ENCODE data around the gene EFL1.

EFL1 gene

DNA sequence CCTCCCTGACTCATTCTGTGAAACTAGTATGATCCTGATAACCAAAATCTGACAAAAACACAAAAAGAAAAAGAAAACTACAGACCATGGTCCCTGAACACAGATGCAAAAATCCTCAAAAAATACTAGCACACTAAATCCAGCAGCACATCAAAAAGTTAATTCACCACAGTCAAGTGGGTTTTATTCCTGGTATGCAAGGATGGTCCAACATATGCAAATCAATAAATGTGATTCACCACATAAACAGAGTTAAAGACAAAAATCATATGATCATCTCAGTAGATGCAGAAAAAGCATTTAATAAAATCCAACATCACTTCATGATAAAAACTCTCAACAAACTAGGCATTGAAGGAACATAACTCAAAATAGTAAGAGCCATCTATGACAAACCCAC lies 12.9 kb upstream of the EFL1 start:
- TF ChIP-seq, protein P1, sequence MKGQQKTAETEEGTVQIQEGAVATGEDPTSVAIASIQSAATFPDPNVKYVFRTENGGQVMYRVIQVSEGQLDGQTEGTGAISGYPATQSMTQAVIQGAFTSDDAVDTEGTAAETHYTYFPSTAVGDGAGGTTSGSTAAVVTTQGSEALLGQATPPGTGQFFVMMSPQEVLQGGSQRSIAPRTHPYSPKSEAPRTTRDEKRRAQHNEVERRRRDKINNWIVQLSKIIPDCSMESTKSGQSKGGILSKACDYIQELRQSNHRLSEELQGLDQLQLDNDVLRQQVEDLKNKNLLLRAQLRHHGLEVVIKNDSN (IDR thresholded peaks at IDR 0.05): no peak
- TF ChIP-seq TAF1 (IDR thresholded peaks at IDR 0.05; ENCODE audit: low read depth) (no peak), ZBTB7A (IDR thresholded peaks at IDR 0.05; ENCODE audit: low read depth) (no peak), TCF12 (IDR thresholded peaks at IDR 0.05; ENCODE audit: low read depth) (no peak), NFIC (IDR thresholded peaks at IDR 0.05) (no peak), YY1 (IDR thresholded peaks at IDR 0.05; ENCODE audit: low read depth) (no peak), TEAD4 (IDR thresholded peaks at IDR 0.05) (no peak), CREB1 (IDR thresholded peaks at IDR 0.05; ENCODE audit: low read depth) (no peak), EP300 (IDR thresholded peaks at IDR 0.05; ENCODE audit: borderline replicate concordance) (no peak)
- TF ChIP-seq, protein P2, sequence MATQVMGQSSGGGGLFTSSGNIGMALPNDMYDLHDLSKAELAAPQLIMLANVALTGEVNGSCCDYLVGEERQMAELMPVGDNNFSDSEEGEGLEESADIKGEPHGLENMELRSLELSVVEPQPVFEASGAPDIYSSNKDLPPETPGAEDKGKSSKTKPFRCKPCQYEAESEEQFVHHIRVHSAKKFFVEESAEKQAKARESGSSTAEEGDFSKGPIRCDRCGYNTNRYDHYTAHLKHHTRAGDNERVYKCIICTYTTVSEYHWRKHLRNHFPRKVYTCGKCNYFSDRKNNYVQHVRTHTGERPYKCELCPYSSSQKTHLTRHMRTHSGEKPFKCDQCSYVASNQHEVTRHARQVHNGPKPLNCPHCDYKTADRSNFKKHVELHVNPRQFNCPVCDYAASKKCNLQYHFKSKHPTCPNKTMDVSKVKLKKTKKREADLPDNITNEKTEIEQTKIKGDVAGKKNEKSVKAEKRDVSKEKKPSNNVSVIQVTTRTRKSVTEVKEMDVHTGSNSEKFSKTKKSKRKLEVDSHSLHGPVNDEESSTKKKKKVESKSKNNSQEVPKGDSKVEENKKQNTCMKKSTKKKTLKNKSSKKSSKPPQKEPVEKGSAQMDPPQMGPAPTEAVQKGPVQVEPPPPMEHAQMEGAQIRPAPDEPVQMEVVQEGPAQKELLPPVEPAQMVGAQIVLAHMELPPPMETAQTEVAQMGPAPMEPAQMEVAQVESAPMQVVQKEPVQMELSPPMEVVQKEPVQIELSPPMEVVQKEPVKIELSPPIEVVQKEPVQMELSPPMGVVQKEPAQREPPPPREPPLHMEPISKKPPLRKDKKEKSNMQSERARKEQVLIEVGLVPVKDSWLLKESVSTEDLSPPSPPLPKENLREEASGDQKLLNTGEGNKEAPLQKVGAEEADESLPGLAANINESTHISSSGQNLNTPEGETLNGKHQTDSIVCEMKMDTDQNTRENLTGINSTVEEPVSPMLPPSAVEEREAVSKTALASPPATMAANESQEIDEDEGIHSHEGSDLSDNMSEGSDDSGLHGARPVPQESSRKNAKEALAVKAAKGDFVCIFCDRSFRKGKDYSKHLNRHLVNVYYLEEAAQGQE (IDR thresholded peaks at IDR 0.05; ENCODE audit: low read depth): no peak
- TF ChIP-seq, protein P3, sequence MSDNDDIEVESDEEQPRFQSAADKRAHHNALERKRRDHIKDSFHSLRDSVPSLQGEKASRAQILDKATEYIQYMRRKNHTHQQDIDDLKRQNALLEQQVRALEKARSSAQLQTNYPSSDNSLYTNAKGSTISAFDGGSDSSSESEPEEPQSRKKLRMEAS (IDR thresholded peaks at IDR 0.05): no peak

DNA sequence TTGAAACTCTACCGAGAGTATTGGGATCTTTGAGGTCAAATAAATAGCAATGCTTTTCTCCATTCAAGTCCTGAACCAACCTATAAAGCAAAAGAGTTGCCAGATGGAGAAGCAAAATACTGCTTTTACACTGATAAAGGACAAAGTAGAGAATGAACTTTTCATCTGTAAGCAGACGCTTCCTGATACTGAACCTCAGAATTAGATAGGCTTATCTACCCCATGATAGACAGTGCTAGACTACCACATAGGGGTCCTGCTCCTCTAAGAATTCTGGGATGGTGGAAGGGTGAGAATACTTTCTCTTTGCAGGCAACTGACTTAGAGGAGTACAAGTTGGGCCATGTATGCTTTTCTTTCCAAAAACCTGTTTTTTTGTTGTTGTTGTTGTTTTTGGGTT lies 9.6 kb upstream of the EFL1 start:
- no peak for TF ChIP-seq TEAD4 (IDR thresholded peaks at IDR 0.05)
- TF ChIP-seq YY1 (IDR thresholded peaks at IDR 0.05; ENCODE audit: low read depth): no peak
- TF ChIP-seq, protein P2 (IDR thresholded peaks at IDR 0.05; ENCODE audit: low read depth): no peak

DNA sequence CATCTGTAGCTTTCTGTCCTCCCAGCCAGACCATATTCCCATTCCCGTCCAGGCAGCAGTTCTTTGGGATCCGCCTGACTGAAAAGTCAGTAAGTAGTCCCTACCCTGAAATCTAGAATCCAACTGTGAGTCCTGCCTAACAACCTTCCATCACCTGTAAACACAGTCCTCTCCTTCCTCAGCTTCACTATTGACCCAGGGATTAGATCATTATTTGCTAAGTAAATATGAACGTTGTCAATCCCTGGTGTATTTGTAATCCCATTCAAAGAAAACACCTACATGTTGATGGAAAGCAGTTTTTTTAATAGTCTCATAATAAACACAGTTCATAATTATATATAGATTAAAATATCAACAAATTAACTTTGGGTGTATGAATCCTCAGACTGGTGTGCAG lies 816 bp upstream of the EFL1 start:
- no peak for TF ChIP-seq RAD21 (IDR thresholded peaks at IDR 0.05; ENCODE audit: low read depth)
- no peak for TF ChIP-seq TEAD4 (IDR thresholded peaks at IDR 0.05)

DNA sequence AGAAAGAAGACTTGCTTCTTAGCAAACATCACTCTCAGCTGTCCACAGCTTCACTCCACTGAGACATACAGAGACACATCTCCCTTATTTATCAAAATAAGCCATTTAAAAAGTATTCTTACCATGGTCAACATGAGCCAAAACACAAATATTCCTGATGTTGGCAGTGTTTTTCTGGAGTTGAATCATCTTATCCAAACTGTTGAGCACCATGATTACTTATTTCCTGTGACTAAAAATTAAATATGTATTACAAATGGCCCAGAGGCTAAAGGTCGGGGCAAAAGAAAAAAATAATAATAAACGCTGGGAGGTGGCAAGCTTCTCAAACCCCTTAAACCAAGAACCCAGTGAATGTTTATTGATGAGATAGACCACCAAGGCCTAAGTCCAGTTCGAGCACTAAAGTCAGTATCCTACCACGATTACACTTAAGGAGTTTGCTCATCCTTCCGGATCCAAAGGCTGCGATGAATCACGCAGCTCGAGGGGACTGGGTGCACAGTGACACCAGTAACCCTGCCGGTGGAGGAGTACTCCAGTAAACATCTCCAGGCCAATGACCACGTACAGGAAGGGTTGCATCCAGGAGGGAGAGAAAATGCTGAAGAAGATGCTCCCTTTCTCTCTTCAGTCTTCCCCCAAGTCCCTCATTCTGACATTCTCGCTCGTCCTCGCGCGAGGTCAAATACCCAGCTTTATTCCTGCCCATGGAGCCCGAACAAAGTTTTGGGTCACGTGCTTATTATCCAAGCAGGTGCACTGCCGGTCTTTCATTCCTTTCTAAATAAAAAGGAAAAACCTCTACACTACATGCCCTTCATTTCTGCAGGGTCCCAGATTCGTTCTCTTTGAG lies 740 bp downstream of the EFL1 start:
- TF ChIP-seq, protein P1 (IDR thresholded peaks at IDR 0.05): peak; percentile 84

DNA sequence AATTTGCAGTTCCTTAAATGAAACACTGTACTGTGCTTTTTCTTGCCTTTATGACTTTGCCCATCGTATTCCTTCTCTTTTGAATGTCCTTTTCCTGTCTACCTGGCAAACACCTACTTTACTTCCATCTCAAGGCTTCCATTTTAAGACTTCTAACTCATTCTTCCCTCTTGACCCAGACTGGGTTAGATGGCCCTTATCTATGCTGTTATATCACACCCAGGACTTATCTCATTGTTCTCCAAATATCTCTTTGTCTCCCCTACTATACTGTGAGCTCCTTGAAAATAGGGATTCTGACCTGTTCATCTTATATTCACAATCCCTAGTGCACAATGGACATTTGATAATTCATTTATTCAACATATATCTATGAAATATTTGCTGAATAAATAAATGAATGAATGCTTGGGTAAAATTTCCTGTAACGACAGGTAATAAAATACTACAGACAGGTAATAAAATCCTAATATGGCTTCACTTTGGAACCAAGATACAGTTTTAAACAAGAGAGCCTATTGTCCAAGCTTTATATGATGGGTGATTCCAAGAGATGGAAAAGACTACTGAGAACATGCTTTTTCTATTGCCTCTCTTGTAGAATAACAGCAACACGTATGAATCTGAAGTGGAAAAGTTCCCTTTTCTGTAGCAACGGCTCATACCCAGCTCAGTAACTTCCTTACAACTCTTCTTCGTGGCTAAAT lies 22.7 kb downstream of the EFL1 start:
- TF ChIP-seq, protein P3 (IDR thresholded peaks at IDR 0.05): no peak
- TF ChIP-seq TAF1 (IDR thresholded peaks at IDR 0.05; ENCODE audit: low read depth) (no peak), EGR1 (IDR thresholded peaks at IDR 0.05) (no peak), ZBTB7A (IDR thresholded peaks at IDR 0.05; ENCODE audit: low read depth) (no peak), EP300 (IDR thresholded peaks at IDR 0.05; ENCODE audit: borderline replicate concordance) (no peak), YY1 (IDR thresholded peaks at IDR 0.05; ENCODE audit: low read depth) (no peak), CEBPB (IDR thresholded peaks at IDR 0.05) (no peak), RAD21 (IDR thresholded peaks at IDR 0.05; ENCODE audit: low read depth) (no peak), TEAD4 (IDR thresholded peaks at IDR 0.05) (no peak)
- TF ChIP-seq, protein P1 (IDR thresholded peaks at IDR 0.05): no peak

DNA sequence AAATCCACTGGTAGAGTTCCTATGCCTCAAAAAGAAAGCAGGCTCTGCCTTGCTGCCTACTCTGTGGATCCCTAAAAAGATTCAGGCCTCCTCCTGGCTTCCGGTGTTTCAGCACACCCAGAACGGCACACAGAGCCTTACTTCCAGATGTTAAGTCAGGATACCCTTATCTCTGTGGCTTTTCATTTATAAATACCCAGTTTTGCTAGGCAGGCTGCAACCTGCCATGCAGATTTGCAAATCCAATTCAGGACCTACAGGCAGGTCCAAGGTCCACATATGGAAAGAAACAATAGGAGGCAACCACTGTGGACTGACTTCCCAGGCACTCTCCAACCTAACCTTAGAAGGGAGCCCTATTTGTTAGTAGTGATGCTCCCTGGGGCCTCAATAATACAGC lies 30.7 kb downstream of the EFL1 start:
- TF ChIP-seq, protein P2 (IDR thresholded peaks at IDR 0.05; ENCODE audit: low read depth): no peak
- TF ChIP-seq CEBPB (IDR thresholded peaks at IDR 0.05): no peak
- no peak for TF ChIP-seq FOXM1 (IDR thresholded peaks at IDR 0.05; ENCODE audit: borderline replicate concordance, low read depth)

Measured in Ishikawa (cell line).